ENCODE measurements around the gene CEP295NL.
"Not testable (repeated sequence)": the region's sequence is repeated elsewhere in the genome, so short reads cannot be mapped to it uniquely, and the experiment has no call there.

CEP295NL gene

GRCh38 chr17:78903101-78903779, at the start of gene CEP295NL:
Gene CEP295NL, minus strand, starts transcription at chr17:78903201. Its CDS starts 1,373 bp downstream, at chr17:78901828.
- peak in 16 of 58 donors; percentile 20 to 67 (median 42) for DNase-seq

- no peak for DNase-seq
Measured at GRCh38 chr17:78952706-78953105, 49.7 kb upstream of the CEP295NL start.

- DNase-seq: no peak
Measured at GRCh38 chr17:78951967-78952551, 49.1 kb upstream of the CEP295NL start.

- DNase-seq: no peak
Measured at GRCh38 chr17:78950870-78951269, 47.9 kb upstream of the CEP295NL start.

- no peak for DNase-seq
Measured at GRCh38 chr17:78947235-78948149, 44.5 kb upstream of the CEP295NL start.

GRCh38 chr17:78946631-78947030, 43.6 kb upstream of the CEP295NL start:
- DNase-seq: no peak

GRCh38 chr17:78946131-78946530, 43.1 kb upstream of the CEP295NL start:
- DNase-seq: no peak

GRCh38 chr17:78945455-78945854, 42.5 kb upstream of the CEP295NL start:
- DNase-seq: not testable (repeated sequence)

- DNase-seq: no peak
Measured at GRCh38 chr17:78944956-78945355, 42.0 kb upstream of the CEP295NL start.

- no peak for DNase-seq
Measured at GRCh38 chr17:78944026-78944425, 41.0 kb upstream of the CEP295NL start.

- peak in 10 of 58 donors; percentile 5 to 62 (median 32) for DNase-seq
Measured at GRCh38 chr17:78940708-78941107, 37.7 kb upstream of the CEP295NL start.

GRCh38 chr17:78940258-78940657, 37.3 kb upstream of the CEP295NL start:
- DNase-seq: no peak

GRCh38 chr17:78939615-78940014, 36.6 kb upstream of the CEP295NL start:
- DNase-seq: no peak

GRCh38 chr17:78937561-78937960, 34.6 kb upstream of the CEP295NL start:
- DNase-seq: no peak

GRCh38 chr17:78935419-78936323, 32.7 kb upstream of the CEP295NL start:
- no peak for DNase-seq

- DNase-seq: no peak
Measured at GRCh38 chr17:78934681-78935418, 31.8 kb upstream of the CEP295NL start.

GRCh38 chr17:78933959-78934568, 31.1 kb upstream of the CEP295NL start:
- DNase-seq: peak in 55 of 58 donors; percentile 34 to 95 (median 76)

- peak in 3 of 58 donors; percentile 39 to 55 (median 44) for DNase-seq
Measured at GRCh38 chr17:78933025-78933958, 30.3 kb upstream of the CEP295NL start.
